NCI-H2107 (cell line): ENCODE data around the gene ARHGEF40.
"Not testable (repeated sequence)": the region's sequence is repeated elsewhere in the genome, so short reads cannot be mapped to it uniquely, and the experiment has no call there.

Source experiments
- DNase-seq: peaks from one replicate; lab custom pipeline; 2025; lab: John Stamatoyannopoulos, UW

ARHGEF40 gene

GRCh38 chr14:21039585-21040369, 30.3 kb upstream of the ARHGEF40 start:
- DNase-seq = peak; percentile 44

- DNase-seq = no peak
These were observed 29.7 kb upstream of the ARHGEF40 start for GRCh38 chr14:21040370-21040925.

- not testable (repeated sequence) for DNase-seq
These were observed 29.2 kb upstream of the ARHGEF40 start for GRCh38 chr14:21040941-21041340.

GRCh38 chr14:21041676-21042433, 28.2 kb upstream of the ARHGEF40 start, which contains the start of gene RNASE7:
RNASE7 (plus strand) TSS chr14:21042362; CDS start chr14:21042993, 631 bp downstream.
- DNase-seq = no peak

- no peak for DNase-seq
These were observed 27.2 kb upstream of the ARHGEF40 start for GRCh38 chr14:21042918-21043317.

- no peak for DNase-seq
These were observed 26.6 kb upstream of the ARHGEF40 start for GRCh38 chr14:21043387-21043973.

- DNase-seq = no peak
These were observed 26.0 kb upstream of the ARHGEF40 start for GRCh38 chr14:21043974-21044618.

- DNase-seq = no peak
These were observed 22.7 kb upstream of the ARHGEF40 start for GRCh38 chr14:21047378-21047781.

- DNase-seq = no peak
These were observed 21.5 kb upstream of the ARHGEF40 start for GRCh38 chr14:21048638-21049037.

DNA sequence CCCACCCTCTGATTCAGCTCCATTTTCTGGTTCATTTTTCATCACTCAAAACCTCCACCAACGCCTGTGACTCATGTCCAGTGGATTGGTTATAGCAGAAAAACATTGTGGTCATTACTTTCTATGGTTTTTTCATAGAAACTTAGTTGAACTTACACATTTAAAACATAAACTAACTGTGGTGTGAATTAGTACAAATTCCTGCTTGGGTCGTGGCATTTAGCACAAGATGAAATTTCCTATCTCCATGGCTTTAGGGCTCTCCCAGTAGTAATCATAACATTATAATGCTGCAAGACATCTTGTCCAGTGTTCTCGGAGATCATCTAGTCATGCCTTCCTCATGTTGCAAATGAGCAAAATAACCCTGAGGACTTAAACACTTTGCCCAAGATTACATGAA, 20.8 kb upstream of the ARHGEF40 start:
- no peak for DNase-seq

GRCh38 chr14:21050597-21050996, 19.5 kb upstream of the ARHGEF40 start:
- no peak for DNase-seq

GRCh38 chr14:21053184-21054122, 16.7 kb upstream of the ARHGEF40 start:
- DNase-seq = no peak

GRCh38 chr14:21054123-21054767, 15.9 kb upstream of the ARHGEF40 start:
- DNase-seq = no peak

DNA sequence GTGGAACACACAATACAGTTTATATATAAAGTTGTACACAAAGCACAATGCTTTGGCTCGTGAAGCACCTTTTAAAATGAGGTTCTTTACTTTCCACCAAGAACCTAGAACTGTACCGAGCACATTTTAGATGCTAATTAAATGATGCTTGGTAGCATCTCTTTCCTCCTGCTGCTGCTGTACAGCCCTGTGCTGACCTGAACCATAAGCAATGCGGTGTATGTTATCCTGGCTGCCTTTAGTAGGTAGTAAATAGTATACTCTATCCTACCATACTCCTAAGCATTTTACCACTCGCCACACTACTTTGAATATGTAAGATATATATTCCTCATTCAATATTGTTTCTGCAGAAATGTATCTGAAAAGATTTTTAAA, 15.3 kb upstream of the ARHGEF40 start:
- DNase-seq = no peak

GRCh38 chr14:21055432-21056117, 14.5 kb upstream of the ARHGEF40 start:
- no peak for DNase-seq

GRCh38 chr14:21056520-21057163, 13.5 kb upstream of the ARHGEF40 start:
- DNase-seq = no peak

DNA sequence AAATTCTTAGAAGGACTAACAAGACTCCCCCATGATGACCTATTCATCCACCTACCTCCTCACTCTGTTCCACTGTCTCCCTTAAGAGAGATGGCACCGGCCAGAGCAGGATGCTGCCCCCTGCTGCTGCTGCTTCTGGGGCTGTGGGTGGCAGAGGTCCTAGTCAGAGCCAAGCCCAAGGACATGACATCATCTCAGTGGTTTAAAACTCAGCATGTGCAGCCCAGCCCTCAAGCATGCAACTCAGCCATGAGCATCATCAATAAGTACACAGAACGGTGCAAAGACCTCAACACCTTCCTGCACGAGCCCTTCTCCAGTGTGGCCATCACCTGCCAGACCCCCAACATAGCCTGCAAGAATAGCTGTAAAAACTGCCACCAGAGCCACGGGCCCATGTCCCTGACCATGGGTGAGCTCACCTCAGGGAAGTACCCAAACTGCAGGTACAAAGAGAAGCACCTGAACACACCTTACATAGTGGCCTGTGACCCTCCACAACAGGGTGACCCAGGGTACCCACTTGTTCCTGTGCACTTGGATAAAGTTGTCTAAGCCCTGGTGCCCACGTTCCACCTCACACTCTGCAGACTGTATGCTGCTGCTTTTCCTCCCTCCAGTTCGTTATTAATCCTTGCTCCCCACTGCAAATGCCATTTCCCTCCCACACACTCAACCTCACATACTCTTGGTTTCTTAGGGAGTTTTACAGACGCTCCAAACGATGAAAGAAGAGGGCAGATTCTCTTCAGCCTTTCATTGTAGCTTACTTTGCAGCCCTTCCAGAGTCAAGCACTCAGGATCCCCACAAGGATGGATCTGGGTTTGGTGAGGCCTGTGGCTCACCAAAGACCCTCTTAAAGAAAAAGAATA, 12.1 kb upstream of the ARHGEF40 start, which contains the start of gene RNASE8:
Gene RNASE8 (plus strand): TSS at position 20 of the 873 bp plus-strand sequence. CDS start 71 bp downstream, at position 91.
- DNase-seq = no peak

- no peak for DNase-seq
These were observed 11.2 kb upstream of the ARHGEF40 start for GRCh38 chr14:21058903-21059302.
